H4 (cell line): ENCODE results near the gene EME1. TPM values are rescaled to one million over a fixed set of nuclear protein-coding genes. Genes with fewer than 3 reads are reported as not detected.
A peak's percentile ranks its signal among the peaks of the same experiment; 100 is the strongest.
"Not testable (repeated sequence)": the region's sequence is repeated elsewhere in the genome, so short reads cannot be mapped to it uniquely, and the experiment has no call there.

ENCODE experiments used
- DNase-seq: peaks from one replicate; pipeline ENCODE4 v3.0.0-alpha.2; 2015; ENCODE audit warnings: low spot score
- total RNA-seq: library from RNA; depleted of rRNA; stranded (reverse); fragments of >200 nt; shearing (Covaris generic); gene quantifications from 2 replicates; pipeline ENCODE4 v1.2.3, GENCODE V29; 2014; rRNA removed

EME1 gene, protein sequence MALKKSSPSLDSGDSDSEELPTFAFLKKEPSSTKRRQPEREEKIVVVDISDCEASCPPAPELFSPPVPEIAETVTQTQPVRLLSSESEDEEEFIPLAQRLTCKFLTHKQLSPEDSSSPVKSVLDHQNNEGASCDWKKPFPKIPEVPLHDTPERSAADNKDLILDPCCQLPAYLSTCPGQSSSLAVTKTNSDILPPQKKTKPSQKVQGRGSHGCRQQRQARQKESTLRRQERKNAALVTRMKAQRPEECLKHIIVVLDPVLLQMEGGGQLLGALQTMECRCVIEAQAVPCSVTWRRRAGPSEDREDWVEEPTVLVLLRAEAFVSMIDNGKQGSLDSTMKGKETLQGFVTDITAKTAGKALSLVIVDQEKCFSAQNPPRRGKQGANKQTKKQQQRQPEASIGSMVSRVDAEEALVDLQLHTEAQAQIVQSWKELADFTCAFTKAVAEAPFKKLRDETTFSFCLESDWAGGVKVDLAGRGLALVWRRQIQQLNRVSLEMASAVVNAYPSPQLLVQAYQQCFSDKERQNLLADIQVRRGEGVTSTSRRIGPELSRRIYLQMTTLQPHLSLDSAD
- 9.4 and 11.9 TPM in 2 replicates for total RNA-seq

- peak; percentile 91 for DNase-seq
Observed at GRCh38 chr17:50372758-50373556, at the start of gene EME1, which contains the start of gene MRPL27. TSS of gene EME1 (plus strand) at chr17:50373229. CDS start at chr17:50375209, 1,980 bp downstream. TSS of gene MRPL27 (minus strand) at chr17:50373184. CDS start at chr17:50373170, 14 bp downstream.

DNA sequence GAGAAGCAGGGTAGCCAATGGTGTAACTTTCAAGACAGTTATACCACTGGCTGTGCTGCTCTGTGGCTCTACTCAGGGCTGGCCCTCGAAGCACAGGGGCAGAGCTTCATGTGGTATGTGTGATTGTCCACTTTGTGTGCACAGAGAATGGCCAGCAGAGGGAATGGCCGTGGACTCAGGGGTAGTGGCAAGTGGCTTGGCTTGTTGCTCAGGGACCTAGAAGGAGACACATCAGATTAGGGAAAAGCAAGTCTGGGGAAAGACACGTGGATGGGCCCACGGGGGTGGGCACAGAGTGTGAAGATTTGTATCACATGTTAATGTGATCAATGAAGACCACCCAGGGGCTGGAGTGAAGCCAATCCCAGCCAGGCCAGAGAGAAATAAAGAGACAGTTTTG lies 47.1 kb upstream of the EME1 start:
- DNase-seq: no peak

DNA sequence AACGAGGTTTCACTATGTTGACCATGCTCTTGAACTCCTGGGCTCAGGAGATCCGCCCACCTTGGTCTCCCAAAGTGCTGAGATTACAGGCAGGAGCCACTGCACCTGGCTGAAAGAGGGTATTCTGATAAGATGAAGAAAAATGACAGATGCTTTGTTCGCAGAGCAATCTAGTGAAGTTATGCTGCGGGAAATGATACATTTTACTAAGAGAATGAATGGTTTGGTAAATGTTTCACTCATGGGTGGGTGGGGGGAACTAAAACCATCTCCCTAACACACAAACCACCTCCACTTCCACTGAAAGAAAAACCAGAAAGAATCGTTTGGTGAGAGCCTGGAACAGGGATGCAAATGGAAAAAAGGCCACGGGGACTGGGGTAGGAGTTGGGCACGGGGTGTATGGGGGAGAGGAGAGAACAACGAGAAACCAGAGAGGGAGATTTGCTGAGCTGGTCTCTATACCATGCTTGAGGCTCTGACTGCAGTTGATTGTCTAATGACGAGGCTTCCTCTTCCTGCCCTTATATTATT lies 46.1 kb upstream of the EME1 start:
- no peak for DNase-seq

DNA sequence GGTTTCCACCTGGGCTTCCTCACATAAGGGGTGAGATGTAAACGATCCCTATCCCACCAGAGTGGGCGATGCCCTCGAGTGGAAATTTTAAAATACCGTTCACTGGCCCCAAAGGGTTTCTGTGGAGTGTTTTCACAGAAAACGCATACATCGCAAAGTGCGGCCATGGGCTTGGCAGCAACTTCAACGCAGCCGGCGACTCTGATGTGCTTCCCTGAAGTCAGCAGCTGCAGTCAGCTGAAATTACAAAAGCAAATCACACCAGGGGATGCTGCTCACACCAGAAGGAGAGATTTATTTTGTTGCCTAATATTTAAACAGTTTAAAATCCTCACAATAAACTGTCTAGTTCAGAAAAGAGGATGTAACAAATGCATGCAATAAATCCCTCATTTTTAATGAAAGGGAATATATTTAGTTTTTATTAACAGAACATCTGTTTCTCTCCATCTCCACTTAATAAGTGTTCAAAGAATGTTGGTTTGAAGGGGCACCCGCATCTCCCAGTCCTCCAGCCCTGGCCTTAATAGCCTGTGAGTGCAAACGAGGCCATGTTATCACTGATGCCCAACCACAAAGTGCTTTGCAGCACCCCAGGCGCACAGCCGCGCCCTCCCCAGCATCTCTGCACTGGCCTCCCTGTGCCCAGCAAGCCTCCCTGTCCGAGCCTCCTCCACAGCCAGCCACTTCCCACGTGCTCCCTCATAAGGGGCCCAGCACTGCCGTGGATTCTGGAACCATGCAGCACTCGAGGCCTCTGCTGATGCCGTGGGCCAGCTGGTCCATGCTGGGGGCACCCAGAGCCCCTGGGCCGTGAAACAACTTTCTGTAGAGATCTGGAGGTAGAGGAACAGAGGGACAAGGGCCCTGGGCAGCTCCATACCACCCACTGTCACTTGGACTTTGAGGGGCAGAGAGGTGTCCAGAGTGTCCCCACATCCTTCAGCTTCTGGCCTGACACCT lies 44.4 kb upstream of the EME1 start:
- no peak for DNase-seq

GRCh38 chr17:50329716-50330115 lies 43.3 kb upstream of the EME1 start:
- DNase-seq: no peak

- no peak for DNase-seq
Observed at GRCh38 chr17:50330151-50330775, 42.8 kb upstream of the EME1 start.

- DNase-seq: no peak
Observed at GRCh38 chr17:50331085-50331791, 41.8 kb upstream of the EME1 start.

- no peak for DNase-seq
Observed at GRCh38 chr17:50332196-50332595, 40.8 kb upstream of the EME1 start.

DNA sequence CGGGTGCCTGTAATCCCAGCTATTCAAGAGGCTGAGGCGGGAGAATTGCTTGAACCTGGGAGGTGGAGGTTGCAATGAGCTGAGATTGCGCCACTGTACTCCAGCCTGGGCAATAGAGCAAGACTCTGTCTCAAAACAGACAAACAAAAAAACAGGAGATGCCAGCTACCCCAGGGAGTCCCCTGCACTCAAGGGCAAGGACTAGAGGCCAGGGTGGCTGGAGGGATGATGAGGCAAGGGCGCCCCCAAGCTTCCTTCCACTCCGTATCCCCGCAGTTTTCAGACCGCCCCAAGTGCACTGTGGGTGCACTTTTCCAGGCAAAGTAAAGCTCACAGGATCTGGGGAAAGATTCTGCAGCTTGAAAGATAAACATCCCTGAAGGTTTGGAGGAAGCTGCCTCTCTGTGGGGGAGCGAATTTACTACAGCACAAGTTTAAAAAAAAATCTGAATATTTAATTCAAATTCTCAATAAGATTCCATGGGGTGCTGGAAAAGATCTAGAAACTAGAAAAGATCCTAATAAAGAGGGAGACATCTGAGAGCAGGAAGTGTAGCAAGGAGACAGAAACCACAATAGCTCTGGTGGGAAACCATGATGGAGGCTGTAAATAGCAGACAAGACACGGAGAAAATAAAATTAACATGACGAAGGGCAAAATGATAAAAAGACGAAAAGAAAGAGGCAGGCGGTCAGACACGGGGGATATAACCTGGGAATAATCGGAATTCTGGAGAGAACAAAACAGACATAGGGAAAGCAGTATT lies 39.6 kb upstream of the EME1 start:
- DNase-seq: not testable (repeated sequence)

GRCh38 chr17:50337956-50338355 lies 35.1 kb upstream of the EME1 start:
- DNase-seq: no peak

GRCh38 chr17:50338645-50339044 lies 34.4 kb upstream of the EME1 start:
- DNase-seq: no peak

DNA sequence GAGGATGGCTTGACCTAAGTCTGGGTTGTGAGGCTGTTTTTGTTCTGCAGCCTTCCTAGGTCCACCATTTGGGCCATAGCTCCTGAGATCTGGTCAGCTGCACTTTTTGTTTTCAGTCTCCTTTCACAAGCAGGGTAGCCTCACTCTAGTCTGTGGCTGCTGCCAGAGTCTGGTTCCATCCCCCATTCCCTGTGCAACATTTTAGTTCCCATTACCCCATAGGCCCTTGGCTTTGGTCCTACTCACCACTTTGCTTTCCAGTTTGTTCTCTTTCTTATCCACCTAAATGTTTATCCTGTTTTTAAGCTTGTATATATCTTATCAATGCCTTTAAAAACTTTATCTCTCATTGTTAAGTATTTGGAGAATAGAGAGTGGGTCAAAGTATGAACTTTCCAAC lies 33.6 kb upstream of the EME1 start:
- DNase-seq: no peak

- peak; percentile 5 for DNase-seq
Observed at GRCh38 chr17:50344731-50345365, 28.2 kb upstream of the EME1 start.

DNA sequence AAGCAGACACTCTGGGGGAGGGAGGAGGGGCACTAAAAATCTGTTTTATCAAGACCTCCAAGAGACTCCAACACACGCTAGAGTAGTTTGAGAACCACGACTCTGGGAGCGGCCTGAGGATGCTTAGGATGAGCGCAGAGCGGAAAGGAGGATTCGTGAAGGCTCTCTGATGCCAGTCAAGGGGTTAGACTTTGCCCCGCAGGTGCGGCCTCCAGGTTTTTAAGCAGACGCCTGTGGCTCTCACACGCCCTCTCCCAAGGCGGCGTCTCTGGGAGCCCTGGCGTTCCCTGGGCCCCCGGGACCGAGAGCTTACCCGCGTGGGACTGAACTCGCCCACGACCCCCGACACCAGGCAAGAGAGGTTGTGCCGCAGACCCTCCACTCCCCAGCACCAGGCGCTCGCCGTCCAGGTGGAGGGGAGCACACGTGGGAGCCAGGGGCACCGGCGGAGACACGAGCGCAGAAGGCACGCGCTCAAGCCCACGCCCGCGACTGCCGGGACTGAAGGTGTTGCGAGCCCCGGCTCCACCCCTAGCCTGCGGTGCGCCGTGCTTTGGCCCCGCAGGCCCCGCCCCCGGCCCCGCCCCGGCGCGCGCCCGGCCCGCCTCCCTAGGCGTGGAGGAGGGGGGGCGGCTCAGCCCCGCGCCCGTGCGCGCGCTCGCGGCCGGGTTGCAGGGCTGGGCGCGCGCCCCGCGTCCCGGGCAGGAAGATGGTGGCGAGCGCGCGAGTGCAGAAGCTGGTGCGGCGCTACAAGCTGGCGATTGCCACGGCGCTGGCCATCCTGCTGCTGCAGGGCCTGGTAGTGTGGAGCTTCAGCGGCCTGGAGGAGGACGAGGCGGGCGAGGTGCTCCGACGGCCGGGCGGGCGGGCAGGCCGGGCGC lies 27.4 kb upstream of the EME1 start, which contains the start of gene XYLT2:
Gene XYLT2 (plus strand): TSS at position 695 of the 881 bp plus-strand sequence. CDS start 15 bp downstream, at position 710.
- DNase-seq: peak; percentile 69

- peak; percentile 18 for DNase-seq
Observed at GRCh38 chr17:50346313-50347116, 26.5 kb upstream of the EME1 start.

DNA sequence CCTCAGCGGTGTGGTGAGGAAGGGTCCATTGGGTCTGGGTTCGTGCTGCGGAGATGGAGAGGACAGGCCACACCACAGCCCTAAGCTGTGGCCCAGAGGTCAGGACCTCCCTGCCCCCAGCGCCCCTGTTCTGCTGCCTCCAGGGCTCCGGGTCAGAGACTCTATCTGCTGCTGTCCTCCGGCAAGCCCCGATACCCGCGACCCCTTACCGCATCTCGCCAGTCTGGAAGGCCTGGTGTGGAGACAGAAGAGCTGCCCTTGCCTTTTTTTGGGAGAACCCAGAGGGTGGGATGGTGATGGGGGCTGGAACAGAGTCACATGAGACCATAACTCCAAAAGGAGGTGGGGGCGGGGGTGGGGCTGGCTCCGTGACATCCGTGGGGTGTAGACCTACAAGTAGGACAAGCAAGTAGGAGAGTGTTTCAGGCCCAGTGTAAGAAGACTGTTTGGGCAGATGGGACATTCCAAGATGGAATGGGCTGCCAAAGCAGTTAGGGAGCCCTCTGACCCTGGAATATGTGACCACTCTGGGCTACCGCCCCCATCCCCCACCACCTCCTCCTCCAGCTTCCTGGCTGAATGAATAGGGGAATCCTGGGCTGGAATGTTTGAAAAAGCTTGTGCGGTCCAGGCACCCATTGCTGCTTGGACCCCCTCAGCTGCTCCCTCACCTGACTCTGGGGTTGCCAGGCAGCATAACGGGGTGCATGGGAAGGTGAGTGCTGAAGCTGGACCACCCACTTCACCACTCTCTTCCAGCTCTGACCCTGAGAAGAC lies 25.7 kb upstream of the EME1 start:
- DNase-seq: peak; percentile 8
